ENCODE data around the gene ARHGAP22. TPM values are rescaled to one million over a fixed set of nuclear protein-coding genes. Genes with fewer than 3 reads are reported as not detected.

ARHGAP22 gene
- total RNA-seq, 1 donor from 2014 or later: 2.0 TPM

- no peak for DNase-seq (ENCODE audit: low spot score in 2 of 2)
- TF ChIP-seq CTCF (IDR thresholded peaks at IDR 0.05): no peak
- no peaks in the 10 kb centered on the region for H3K9me3 ChIP-seq
- no peaks in the 10 kb centered on the region for H3K36me3 ChIP-seq
- H3K27me3 ChIP-seq: no peaks in the 10 kb centered on the region
- H3K4me1 ChIP-seq: no peaks in the 10 kb centered on the region
- no peak overlapping the region for H3K4me3 ChIP-seq
- H3K27ac ChIP-seq: no peak overlapping the region
- intact Hi-C loops (cut with DNase I): no loop called here
Observed at GRCh38 chr10:48485711-48486110, 119.2 kb downstream of the ARHGAP22 start.

- TF ChIP-seq CTCF (IDR thresholded peaks at IDR 0.05): no peak
- no peak for DNase-seq (ENCODE audit: low spot score in 2 of 2)
- H3K4me3 ChIP-seq: no peak overlapping the region
- H3K27ac ChIP-seq: no peak overlapping the region
- H3K9me3 ChIP-seq: no peaks in the 10 kb centered on the region
- intact Hi-C loops (cut with DNase I): no loop called here
- no peaks in the 10 kb centered on the region for H3K36me3 ChIP-seq
- H3K27me3 ChIP-seq: no peaks in the 10 kb centered on the region
- H3K4me1 ChIP-seq: no peaks in the 10 kb centered on the region
Observed at GRCh38 chr10:48484911-48485310, 120.0 kb downstream of the ARHGAP22 start.

DNA sequence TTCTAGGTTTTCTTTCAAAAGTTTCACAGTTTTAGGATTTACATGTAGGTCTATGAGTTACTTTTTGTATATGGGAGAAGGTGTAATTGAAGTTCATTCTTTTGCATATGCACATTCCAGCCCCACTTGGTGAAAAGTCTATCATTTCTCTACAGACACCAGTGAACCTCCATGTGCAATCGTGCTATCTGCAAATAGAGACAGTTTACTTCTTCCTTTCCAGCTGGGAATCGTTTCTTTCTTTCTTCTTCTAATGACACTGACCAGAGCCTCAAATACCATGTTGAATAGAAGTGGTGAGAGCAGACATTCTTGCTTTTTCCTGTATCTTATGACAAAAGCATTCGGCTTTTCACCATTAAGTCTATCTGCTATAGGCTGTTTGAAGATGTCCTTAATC lies 122.7 kb downstream of the ARHGAP22 start:
- no peaks in the 10 kb centered on the region for H3K36me3 ChIP-seq
- H3K9me3 ChIP-seq: no peaks in the 10 kb centered on the region
- H3K4me1 ChIP-seq: no peaks in the 10 kb centered on the region
- no peak for TF ChIP-seq CTCF (IDR thresholded peaks at IDR 0.05)
- no peak overlapping the region for H3K4me3 ChIP-seq
- no peak overlapping the region for H3K27ac ChIP-seq
- H3K27me3 ChIP-seq: no peaks in the 10 kb centered on the region
- DNase-seq (ENCODE audit: low spot score in 2 of 2): no peak
- intact Hi-C loops (cut with DNase I): no loop called here

DNA sequence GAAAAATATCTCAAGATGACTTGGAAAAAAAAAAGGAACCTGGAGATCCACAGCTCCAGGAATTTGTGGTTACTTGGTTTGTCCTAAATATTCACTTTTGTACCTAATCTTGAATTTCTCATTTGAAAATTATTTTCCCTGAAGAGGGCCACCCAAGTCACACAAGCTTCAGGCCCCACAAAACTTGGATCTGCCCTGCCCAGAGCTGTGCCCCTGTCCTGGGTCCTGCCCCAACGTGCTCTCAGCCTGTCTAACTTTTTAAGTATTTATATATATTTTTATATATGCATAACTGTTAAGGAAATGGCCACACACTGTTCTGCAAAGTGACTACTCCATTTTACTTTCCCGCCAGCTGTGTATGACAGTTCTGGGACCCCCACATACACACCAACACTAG lies 123.5 kb downstream of the ARHGAP22 start:
- Histone ChIP-seq H3K27me3 (no peaks in the 10 kb centered on the region), H3K4me1 (no peaks in the 10 kb centered on the region), H3K27ac (no peak overlapping the region), H3K4me3 (no peak overlapping the region), H3K9me3 (no peaks in the 10 kb centered on the region), H3K36me3 (no peaks in the 10 kb centered on the region)
- intact Hi-C loops (cut with DNase I): no loop called here
- no peak for TF ChIP-seq CTCF (IDR thresholded peaks at IDR 0.05)
- no peak for DNase-seq (ENCODE audit: low spot score in 2 of 2)

DNA sequence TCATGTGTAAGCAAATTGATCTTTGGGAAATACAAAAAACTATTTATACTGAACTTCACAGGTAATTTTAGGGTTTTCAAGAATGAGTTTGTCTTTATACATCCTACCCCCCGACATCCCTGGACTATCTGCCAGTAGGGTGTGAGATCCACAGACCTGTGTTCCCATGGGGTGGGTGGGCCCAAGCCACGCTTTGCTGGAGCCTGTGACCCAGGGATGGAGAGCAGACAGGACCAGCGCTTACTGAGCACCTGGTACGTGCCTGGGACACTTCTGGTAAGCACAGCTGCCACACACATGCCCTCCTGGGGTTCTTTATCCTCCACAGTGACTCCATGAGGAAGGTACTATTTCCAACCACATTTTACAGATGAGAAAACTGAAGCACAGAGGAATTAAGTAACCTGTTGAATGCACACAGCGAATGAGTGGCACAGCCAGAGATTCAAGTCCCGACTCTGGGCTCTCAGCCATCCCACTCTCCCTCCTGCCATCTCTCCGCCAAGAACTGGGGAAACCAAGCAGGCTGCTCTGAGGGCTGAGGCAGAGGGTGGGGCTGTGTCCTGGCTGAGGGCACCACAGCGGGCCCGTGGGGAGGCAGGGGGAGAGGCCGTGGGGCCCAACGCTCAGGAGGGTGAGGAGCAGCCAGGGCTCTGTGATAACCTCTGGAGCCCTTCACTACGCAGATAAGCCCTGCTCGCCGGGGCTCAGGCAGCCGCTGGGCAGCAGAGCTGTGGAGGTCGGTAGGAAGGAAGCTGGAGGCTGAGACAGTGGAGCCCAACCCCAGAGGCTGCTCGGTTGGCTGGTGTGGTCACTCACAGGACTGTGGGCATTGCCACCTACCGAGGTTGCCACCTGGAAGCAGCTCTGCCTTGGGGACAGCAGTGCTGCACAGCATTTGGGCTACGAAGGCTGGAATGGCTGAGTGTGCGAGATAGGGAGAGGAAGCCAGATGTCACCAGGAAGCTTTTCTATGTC lies 124.2 kb downstream of the ARHGAP22 start:
- TF ChIP-seq CTCF (IDR thresholded peaks at IDR 0.05): no peak
- intact Hi-C loops (cut with DNase I): no loop called here
- H3K36me3 ChIP-seq: no peaks in the 10 kb centered on the region
- no peaks in the 10 kb centered on the region for H3K9me3 ChIP-seq
- H3K27me3 ChIP-seq: no peaks in the 10 kb centered on the region
- no peak overlapping the region for H3K27ac ChIP-seq
- no peak overlapping the region for H3K4me3 ChIP-seq
- peak in 1 of 2 donors; percentile 55 for DNase-seq (ENCODE audit: low spot score in 2 of 2)
- H3K4me1 ChIP-seq: no peaks in the 10 kb centered on the region

Measured in ascending aorta (tissue), 2 donors.